Psoas muscle (tissue), 8 donors: Measurements from ENCODE around the gene GSG1L. TPM values are rescaled to one million over a fixed set of nuclear protein-coding genes. Genes with fewer than 3 reads are reported as not detected.

Experiments used
- ATAC-seq, 4 donors: fragments of 200-7000 bp; cut with Tn5 transposase; one replicate each; pipeline ENCODE4 v1.9.1; 2020; ENCODE audit warnings: moderate library complexity in 3 of 4, mild to moderate bottlenecking in 2 of 4
- DNase-seq, 2 donors: peaks; one replicate each; pipeline ENCODE4 v3.0.0-alpha.2; 2020
- H3K27ac ChIP-seq: fragments of 200-600 bp; one replicate; pipeline ENCODE4 v1.8.0; 2022
- H3K27me3 ChIP-seq, 3 donors: fragments of 200-600 bp in 1 of 3; one replicate each; pipeline versions ENCODE4 v1.6.1 to v1.8.0; 2013 to 2022; ENCODE audit warnings: low read length in 2 of 3, mild to moderate bottlenecking in 2 of 3, moderate library complexity in 1 of 3; ENCODE audit not compliant: insufficient read depth in 3 of 3
- H3K36me3 ChIP-seq, 2 donors: fragments of 200-600 bp in 1 of 2; one replicate each; pipeline versions ENCODE4 v1.6.1 to v1.8.0; 2013 to 2022; ENCODE audit warnings: low read depth in 1 of 2, mild to moderate bottlenecking in 1 of 2, moderate library complexity in 1 of 2; ENCODE audit not compliant: insufficient read depth in 1 of 2
- H3K4me1 ChIP-seq: fragments of 200-600 bp; one replicate; pipeline ENCODE4 v1.8.0; 2022
- H3K4me3 ChIP-seq: fragments of 200-600 bp; one replicate; pipeline ENCODE4 v1.8.0; 2022; ENCODE audit warnings: mild to moderate bottlenecking
- H3K9me3 ChIP-seq: fragments of 200-600 bp; one replicate; pipeline ENCODE4 v1.8.0; 2022
- WGBS, 3 donors: extraction: QIAGEN DNeasy Blood & Tissue Kit; methylation state at CpG; one replicate each; pipeline versions ENCODE4 v1.1.6 to v1.1.7; 2013; 5-methylcytosine and 5-hydroxymethylcytosine counted together
- intact Hi-C, 2 donors: fragments of 100-400 bp; cut with DNase I; formaldehyde crosslinking; loops; one replicate each; pipeline versions ENCODE4 v1.11.0 to v1.14.2; 2022
- polyA plus RNA-seq, 3 donors: library from polyadenylated mRNA; stranded (reverse); fragments of 200-250 nt; gene quantifications; one replicate each; pipeline ENCODE4 v1.2.3, GENCODE V29; 2013
- total RNA-seq, 4 donors: library from RNA; stranded (reverse); fragmentation: NEBNext Ultra II Directional in 2 of 4; extraction: Animal tissue kit (Norgen Biotek cat#: 25700) in 2 of 4; gene quantifications; one replicate each; pipeline versions ENCODE4 v1.2.1 to v1.2.4, GENCODE V29; 2021 to 2023
- TF ChIP-seq, protein P1 (sequence below): fragments of 200-600 bp; IDR thresholded peaks from one replicate; pipeline ENCODE4 v1.8.0; 2022; ENCODE audit warnings: antibody characterized with exemption
- donor health status: healthy with polysubstance abuse.
- donor health status: DM: no; HTN: no; CAD: no; lungs with moderate emphysema.
- donor health status: Bipolar disorder and iron deficiency.
- donor health status: healthy.
- donor health status: DM: yes; HTN: yes; CAD: no.
- donor health status: DM: no; HTN: no; CAD: no.
- donor health status: DM: no; HTN: no; CAD: no.
- donor health status: DM: yes; HTN: yes; CAD: no.

Gene GSG1L
- total and polyA plus RNA-seq, 7 donors, result 0.04 to 0.17 (median 0.08) TPM; not detected in 2

- ATAC-seq (no peak), DNase-seq (no peak)
- intact Hi-C loops, result no loop called here
- Histone ChIP-seq H3K27ac (no peak overlapping the region), H3K27me3 (no peaks in the 10 kb centered on the region), H3K36me3 (peaks cover 0 to 22% of the 10 kb centered on the region in 2 donors), H3K4me1 (no peaks in the 10 kb centered on the region), H3K9me3 (no peaks in the 10 kb centered on the region), H3K4me3 (no peak overlapping the region)
- 73 to 84% (median 82%) methylated on average over 5 of the region's 5 CpGs for WGBS, 3 donors
- TF ChIP-seq, protein P1, sequence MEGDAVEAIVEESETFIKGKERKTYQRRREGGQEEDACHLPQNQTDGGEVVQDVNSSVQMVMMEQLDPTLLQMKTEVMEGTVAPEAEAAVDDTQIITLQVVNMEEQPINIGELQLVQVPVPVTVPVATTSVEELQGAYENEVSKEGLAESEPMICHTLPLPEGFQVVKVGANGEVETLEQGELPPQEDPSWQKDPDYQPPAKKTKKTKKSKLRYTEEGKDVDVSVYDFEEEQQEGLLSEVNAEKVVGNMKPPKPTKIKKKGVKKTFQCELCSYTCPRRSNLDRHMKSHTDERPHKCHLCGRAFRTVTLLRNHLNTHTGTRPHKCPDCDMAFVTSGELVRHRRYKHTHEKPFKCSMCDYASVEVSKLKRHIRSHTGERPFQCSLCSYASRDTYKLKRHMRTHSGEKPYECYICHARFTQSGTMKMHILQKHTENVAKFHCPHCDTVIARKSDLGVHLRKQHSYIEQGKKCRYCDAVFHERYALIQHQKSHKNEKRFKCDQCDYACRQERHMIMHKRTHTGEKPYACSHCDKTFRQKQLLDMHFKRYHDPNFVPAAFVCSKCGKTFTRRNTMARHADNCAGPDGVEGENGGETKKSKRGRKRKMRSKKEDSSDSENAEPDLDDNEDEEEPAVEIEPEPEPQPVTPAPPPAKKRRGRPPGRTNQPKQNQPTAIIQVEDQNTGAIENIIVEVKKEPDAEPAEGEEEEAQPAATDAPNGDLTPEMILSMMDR, result no peak
Observed at GRCh38 chr16:28093385-28093725, 29.8 kb upstream of the GSG1L start.

- H3K9me3 ChIP-seq, result no peaks in the 10 kb centered on the region
- no peak for DNase-seq
- H3K27ac ChIP-seq, result no peak overlapping the region
- intact Hi-C loops, result no loop called here
- peaks cover 0 to 17% of the 10 kb centered on the region in 2 donors for H3K36me3 ChIP-seq
- H3K27me3 ChIP-seq, result no peaks in the 10 kb centered on the region
- no peaks in the 10 kb centered on the region for H3K4me1 ChIP-seq
- H3K4me3 ChIP-seq, result no peak overlapping the region
- no peak for ATAC-seq
- TF ChIP-seq, protein P1, result no peak
- 81 to 87% (median 82%) methylated on average over 17 of the region's 17 CpGs for WGBS, 3 donors
Observed at GRCh38 chr16:28092721-28093384, 29.3 kb upstream of the GSG1L start.

DNA sequence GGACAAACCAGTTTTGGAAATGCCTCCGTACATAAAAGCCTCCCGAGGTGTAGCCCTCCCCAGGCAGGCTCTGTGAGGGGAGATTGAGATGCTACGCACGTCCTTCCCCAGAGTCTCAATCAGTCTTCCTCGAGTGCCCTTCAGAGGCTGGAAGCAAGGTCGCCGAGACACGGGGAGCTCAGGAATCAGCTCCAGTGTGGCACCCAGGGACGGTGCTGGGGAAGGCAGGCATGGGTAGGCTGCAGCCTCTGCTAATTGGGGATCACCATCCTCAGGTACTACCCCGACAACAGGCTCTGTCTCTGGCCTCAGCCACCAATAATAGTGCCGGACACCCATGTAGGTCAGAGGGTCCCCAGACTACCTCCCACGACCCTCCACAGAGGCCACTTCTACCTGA, 28.1 kb upstream of the GSG1L start:
- intact Hi-C loops, result no loop called here

DNA sequence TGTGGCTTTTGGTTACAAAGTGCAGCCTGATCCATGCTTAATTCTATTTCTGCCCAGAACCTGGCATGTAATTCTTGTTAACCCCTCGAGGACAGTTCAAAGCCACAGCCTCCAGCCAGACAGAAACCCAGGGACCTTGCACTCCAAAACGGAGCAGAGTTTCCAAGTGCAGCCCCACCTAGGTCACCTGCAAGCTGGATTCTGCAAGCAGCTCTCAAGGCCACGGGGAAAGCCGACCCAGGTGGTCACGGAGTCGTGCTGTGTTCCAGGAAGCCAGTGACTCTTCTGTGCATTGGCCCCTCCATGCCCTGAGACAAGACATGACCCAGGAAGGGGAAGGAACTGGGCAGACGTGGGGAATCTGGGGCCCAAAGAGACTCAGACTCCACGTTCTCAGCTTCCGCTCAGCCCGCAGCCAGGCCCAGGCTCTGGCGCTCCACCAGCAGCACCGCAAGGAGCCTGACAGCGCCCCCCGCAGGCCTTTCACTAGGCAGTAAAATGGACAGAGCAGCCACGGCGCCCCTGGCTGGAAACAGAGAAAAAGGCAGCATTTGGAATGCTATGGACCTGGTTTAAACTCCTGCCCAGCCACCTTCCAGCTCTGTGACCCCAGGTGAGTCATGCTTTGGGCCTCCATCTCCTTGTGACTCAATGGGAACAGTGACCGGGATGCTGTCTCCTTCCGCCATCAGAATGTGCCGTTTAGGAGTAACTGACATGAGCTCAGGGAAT, 27.3 kb upstream of the GSG1L start:
- intact Hi-C loops, result no loop called here
- H3K4me3 ChIP-seq, result no peak overlapping the region
- no peak overlapping the region for H3K27ac ChIP-seq
- H3K27me3 ChIP-seq, result no peaks in the 10 kb centered on the region
- TF ChIP-seq, protein P1, result no peak
- no peaks in the 10 kb centered on the region for H3K9me3 ChIP-seq
- DNase-seq, result no peak
- 71 to 77% (median 72%) methylated on average over 19 of the region's 19 CpGs for WGBS, 3 donors
- peak in 2 of 4 donors; percentile 27 to 30 for ATAC-seq
- H3K36me3 ChIP-seq, result no peaks in the 10 kb centered on the region
- H3K4me1 ChIP-seq, result no peaks in the 10 kb centered on the region

More for the DNA sequence above, 28.1 kb upstream of the GSG1L start:
- DNase-seq, result no peak
- no peaks in the 10 kb centered on the region for H3K4me1 ChIP-seq
- H3K27ac ChIP-seq, result no peak overlapping the region
- TF ChIP-seq, protein P1, result no peak
- no peak overlapping the region for H3K4me3 ChIP-seq
- 80 to 84% (median 84%) methylated on average over 12 of the region's 12 CpGs for WGBS, 3 donors
- H3K36me3 ChIP-seq, result peaks cover 0 to 5% of the 10 kb centered on the region in 2 donors
- no peaks in the 10 kb centered on the region for H3K9me3 ChIP-seq
- H3K27me3 ChIP-seq, result no peaks in the 10 kb centered on the region
- ATAC-seq, result no peak
